CD8-positive, alpha-beta memory T cell (primary cell): ENCODE measurements around the gene STAC2. TPM values are rescaled to one million over a fixed set of nuclear protein-coding genes. Genes with fewer than 3 reads are reported as not detected.
A peak's percentile ranks its signal among the peaks of the same experiment; 100 is the strongest.
"Not testable (repeated sequence)": the region's sequence is repeated elsewhere in the genome, so short reads cannot be mapped to it uniquely, and the experiment has no call there.

Source experiments
- CTCF ChIA-PET: fragments of 350-600 bp; sonication (Branson Sonifier 250); formaldehyde crosslinking; loops from one replicate; lab custom pipeline; 2021; ENCODE audit warnings: antibody characterized with exemption; lab: Charles Lee
- POLR2A ChIA-PET: fragments of 350-600 bp; sonication (Branson Sonifier 250); formaldehyde crosslinking; loops from one replicate; lab custom pipeline; 2021; ENCODE audit warnings: antibody characterized with exemption; lab: Charles Lee
- DNase-seq, 5 donors: peaks; one replicate each; pipeline versions ENCODE4 v3.0.0 to v3.0.0-alpha.2; 2020 to 2022; ENCODE audit warnings: mixed read lengths in 1 of 5
- H3K27ac ChIP-seq: one replicate; pipeline ENCODE4 v1.7.0; 2013; ENCODE audit warnings: low read depth, mild to moderate bottlenecking, low read length, moderate library complexity
- H3K27me3 ChIP-seq: 2 replicates; pipeline ENCODE4 v1.7.0; 2013; ENCODE audit warnings: low read length, mild to moderate bottlenecking; ENCODE audit not compliant: insufficient read depth, poor library complexity, severe bottlenecking
- H3K36me3 ChIP-seq: 2 replicates; pipeline ENCODE4 v1.7.0; 2013; ENCODE audit warnings: mild to moderate bottlenecking, low read length, moderate library complexity; ENCODE audit not compliant: insufficient read depth
- H3K4me1 ChIP-seq: 2 replicates; pipeline ENCODE4 v1.7.0; 2013; ENCODE audit warnings: mild to moderate bottlenecking, low read length, moderate library complexity; ENCODE audit not compliant: insufficient read depth
- H3K4me3 ChIP-seq: 2 replicates; pipeline ENCODE4 v1.7.0; 2013; ENCODE audit warnings: mild to moderate bottlenecking, low read length
- H3K9me3 ChIP-seq: 2 replicates; pipeline ENCODE4 v1.7.0; 2013; ENCODE audit warnings: mild to moderate bottlenecking, low read length
- H3K27ac Mint-ChIP-seq, 8 donors: one replicate each; pipeline ENCODE4 v1.8.0; 2020 to 2021; ENCODE audit warnings: mixed read lengths in 8 of 8, mild to moderate bottlenecking in 6 of 8, inconsistent platforms in 3 of 8, moderate library complexity in 3 of 8
- H3K27me3 Mint-ChIP-seq, 2 donors: one replicate each; pipeline ENCODE4 v1.8.0; 2020 to 2021; ENCODE audit warnings: mixed read lengths in 2 of 2, mild to moderate bottlenecking in 1 of 2, moderate library complexity in 1 of 2
- H3K36me3 Mint-ChIP-seq, 3 donors: one replicate each; pipeline ENCODE4 v1.8.0; 2020 to 2021; ENCODE audit warnings: mixed read lengths in 3 of 3, inconsistent platforms in 1 of 3, mild to moderate bottlenecking in 1 of 3
- H3K4me1 Mint-ChIP-seq, 3 donors: one replicate each; pipeline ENCODE4 v1.8.0; 2020 to 2021; ENCODE audit warnings: mixed read lengths in 3 of 3, inconsistent platforms in 1 of 3, mild to moderate bottlenecking in 1 of 3
- H3K4me3 Mint-ChIP-seq, 7 donors: one replicate each; pipeline ENCODE4 v1.8.0; 2020 to 2021; ENCODE audit warnings: mixed read lengths in 7 of 7, mild to moderate bottlenecking in 6 of 7, moderate library complexity in 4 of 7, inconsistent platforms in 2 of 7
- H3K9me3 Mint-ChIP-seq, 5 donors: one replicate each; pipeline ENCODE4 v1.8.0; 2020 to 2022; ENCODE audit warnings: mixed read lengths in 5 of 5, mild to moderate bottlenecking in 3 of 5, moderate library complexity in 2 of 5, inconsistent platforms in 1 of 5
- polyA plus RNA-seq: library from polyadenylated mRNA; unstranded; fragments of 300-500 nt; fragmentation: Illumina TruSeq; gene quantifications from one replicate; pipeline ENCODE4 v1.2.3, GENCODE V29; 2021
- total RNA-seq, 2 experiments: library from RNA; stranded (reverse); gene quantifications; one replicate each; pipeline ENCODE4 v1.2.3, GENCODE V29; 2021

Gene STAC2
- total and polyA plus RNA-seq, 3 experiments from 2014 or later = not detected

DNA sequence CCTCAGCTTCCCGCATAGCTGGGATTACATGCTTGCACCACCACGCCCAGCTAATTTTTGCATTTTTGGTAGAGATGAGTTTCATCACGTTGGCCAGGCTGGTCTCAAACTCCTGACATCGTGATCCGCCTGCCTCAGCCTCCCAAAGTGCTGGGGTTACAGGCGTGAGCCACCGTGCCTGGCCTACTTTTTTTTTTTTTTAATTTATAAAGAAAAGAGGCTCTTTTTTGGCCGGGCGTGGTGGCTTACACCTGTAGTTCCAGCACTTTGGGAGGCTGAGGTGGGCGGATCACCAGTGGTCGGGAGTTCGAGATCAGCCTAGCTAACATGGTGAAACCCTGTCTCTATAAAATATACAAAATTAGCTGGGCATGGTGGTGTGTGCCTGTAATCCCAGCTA lies 24.3 kb upstream of the STAC2 start:
- POLR2A ChIA-PET, H3K27ac ChIP-seq, H3K4me1 Mint-ChIP-seq, H3K27me3 Mint-ChIP-seq, H3K9me3 Mint-ChIP-seq, H3K4me1 ChIP-seq, H3K9me3 ChIP-seq, DNase-seq, H3K4me3 Mint-ChIP-seq, H3K4me3 ChIP-seq, H3K27me3 ChIP-seq, H3K27ac Mint-ChIP-seq: not testable (repeated sequence)
- peaks cover 14% of the 10 kb centered on the region for H3K36me3 ChIP-seq
- peaks cover 0 to 31% (median 16%) of the 10 kb centered on the region in 3 donors for H3K36me3 Mint-ChIP-seq
- CTCF ChIA-PET = interaction anchor here (0.7 to 1.6 kb wide), 2 partner anchors 41 to 663 kb away, joined by 3 to 4 read pairs; no protein-coding TSS in a partner anchor

DNA sequence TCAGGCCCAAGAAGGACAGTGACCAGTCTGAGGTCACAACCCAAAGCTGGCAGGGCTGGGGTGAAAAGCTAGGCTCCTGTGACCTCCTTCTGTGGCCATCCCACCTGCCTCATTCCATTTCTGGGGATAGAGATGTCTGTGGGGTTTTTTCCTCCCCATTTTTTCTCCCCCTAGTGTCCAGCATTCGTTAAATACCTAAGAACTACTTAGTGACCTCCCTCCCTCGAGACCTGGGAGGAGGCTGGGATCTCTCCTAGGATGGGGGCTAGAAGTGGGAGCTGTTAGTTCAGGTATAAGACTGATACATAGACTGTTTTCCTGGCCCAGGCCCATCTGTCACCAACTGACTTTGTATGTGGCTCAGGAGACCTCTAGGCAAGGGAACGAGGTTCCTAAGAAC lies 20.5 kb upstream of the STAC2 start:
- CTCF ChIA-PET = interaction anchor here (1.2 to 13.4 kb wide), 5 partner anchors 15 to 459 kb away, joined by 3 to 272 read pairs (median 29); no protein-coding TSS in a partner anchor
- H3K27ac Mint-ChIP-seq = peak overlapping the region in 2 of 8 donors; percentile 6 to 66
- DNase-seq = no peak
- H3K36me3 ChIP-seq = no peaks in the 10 kb centered on the region
- H3K27ac ChIP-seq = no peak overlapping the region
- no peak overlapping the region for H3K4me3 ChIP-seq
- POLR2A ChIA-PET = interaction anchor here (0.5 to 1.0 kb wide), 2 partner anchors 46 to 54 kb away, joined by 3 to 5 read pairs; partner anchors contain the start of gene RPL19
- H3K27me3 ChIP-seq = no peaks in the 10 kb centered on the region
- H3K4me3 Mint-ChIP-seq = no peak overlapping the region
- peaks cover 0 to 2% (median 0%) of the 10 kb centered on the region in 3 donors for H3K36me3 Mint-ChIP-seq
- no peaks in the 10 kb centered on the region for H3K9me3 Mint-ChIP-seq
- no peaks in the 10 kb centered on the region for H3K9me3 ChIP-seq
- H3K4me1 ChIP-seq = peaks cover 8% of the 10 kb centered on the region
- peaks cover 2 to 7% of the 10 kb centered on the region in 2 donors for H3K27me3 Mint-ChIP-seq
- H3K4me1 Mint-ChIP-seq = peaks cover 7 to 12% (median 8%) of the 10 kb centered on the region in 3 donors

DNA sequence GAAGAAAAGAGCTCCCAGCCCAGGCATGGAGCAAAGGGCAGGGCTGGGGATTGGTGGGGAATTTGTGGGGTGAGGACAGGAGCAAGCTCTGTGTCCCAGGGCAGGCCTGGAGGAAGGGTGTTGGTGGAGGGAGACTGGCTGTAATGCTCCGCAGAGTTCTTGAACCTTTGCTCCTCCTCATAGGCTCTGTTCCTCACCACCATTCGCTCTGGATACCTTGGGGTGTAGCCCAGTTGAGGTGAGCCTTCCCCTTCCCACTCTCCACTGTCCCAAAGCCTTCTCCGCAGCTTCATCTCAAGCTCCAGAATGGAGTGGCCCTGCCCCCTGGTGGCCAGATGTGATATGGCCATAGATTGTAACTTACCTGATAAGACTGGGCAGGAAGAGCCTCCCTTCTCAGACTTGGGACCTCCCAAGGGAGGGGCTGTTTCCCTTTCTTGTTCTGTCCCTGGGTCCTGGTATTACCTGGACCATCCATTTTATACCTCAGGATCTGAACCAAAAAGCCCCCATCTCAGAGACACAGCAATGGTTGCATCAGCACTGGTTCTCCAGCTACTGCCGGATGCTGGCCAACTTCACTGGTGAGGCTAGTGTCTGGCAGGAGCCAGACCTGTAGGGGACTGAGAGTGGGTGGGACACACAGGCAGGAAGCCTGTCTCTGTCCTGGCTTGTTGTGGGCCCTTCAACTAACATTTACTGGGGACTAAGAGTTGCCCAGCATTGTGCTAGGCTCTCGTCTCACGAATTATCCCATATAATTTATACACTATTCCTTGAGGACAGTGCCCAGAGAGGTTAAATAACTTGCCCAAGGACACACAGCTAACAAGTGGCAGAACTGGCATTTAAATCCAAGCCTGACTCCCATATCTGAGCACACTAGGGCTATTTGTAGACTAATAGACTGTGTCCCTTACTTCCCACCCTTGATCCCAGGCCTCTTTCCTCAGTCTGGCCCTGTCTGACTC lies 19.1 kb upstream of the STAC2 start:
- ChIA-PET POLR2A (interaction anchor here (0.5 to 2.2 kb wide), 7 partner anchors 9 to 80 kb away, joined by 3 to 17 read pairs (median 4); partner anchors contain the start of genes CACNB1 and RPL19), CTCF (interaction anchor here (0.5 to 13.4 kb wide), 27 partner anchors 9 to 1538 kb away, joined by 3 to 272 read pairs (median 4); partner anchors contain the start of genes ARL5C, PLXDC1, RPL19 and STAC2)
- peak; percentile 72 to 88 (median 81) for DNase-seq
- H3K27me3 ChIP-seq = no peaks in the 10 kb centered on the region
- Mint-ChIP-seq H3K27me3 (peaks cover 2 to 7% of the 10 kb centered on the region in 2 donors), H3K4me3 (peak overlapping the region in 4 of 7 donors; percentile 41 to 55 (median 46)), H3K9me3 (no peaks in the 10 kb centered on the region), H3K36me3 (peaks cover 0 to 2% (median 0%) of the 10 kb centered on the region in 3 donors), H3K27ac (peak overlapping the region in 7 of 8 donors; percentile 38 to 90 (median 54)), H3K4me1 (peaks cover 9 to 14% (median 11%) of the 10 kb centered on the region in 3 donors)
- H3K4me3 ChIP-seq = no peak overlapping the region
- H3K27ac ChIP-seq = no peak overlapping the region
- no peaks in the 10 kb centered on the region for H3K9me3 ChIP-seq
- H3K36me3 ChIP-seq = no peaks in the 10 kb centered on the region
- H3K4me1 ChIP-seq = peaks cover 9% of the 10 kb centered on the region

DNA sequence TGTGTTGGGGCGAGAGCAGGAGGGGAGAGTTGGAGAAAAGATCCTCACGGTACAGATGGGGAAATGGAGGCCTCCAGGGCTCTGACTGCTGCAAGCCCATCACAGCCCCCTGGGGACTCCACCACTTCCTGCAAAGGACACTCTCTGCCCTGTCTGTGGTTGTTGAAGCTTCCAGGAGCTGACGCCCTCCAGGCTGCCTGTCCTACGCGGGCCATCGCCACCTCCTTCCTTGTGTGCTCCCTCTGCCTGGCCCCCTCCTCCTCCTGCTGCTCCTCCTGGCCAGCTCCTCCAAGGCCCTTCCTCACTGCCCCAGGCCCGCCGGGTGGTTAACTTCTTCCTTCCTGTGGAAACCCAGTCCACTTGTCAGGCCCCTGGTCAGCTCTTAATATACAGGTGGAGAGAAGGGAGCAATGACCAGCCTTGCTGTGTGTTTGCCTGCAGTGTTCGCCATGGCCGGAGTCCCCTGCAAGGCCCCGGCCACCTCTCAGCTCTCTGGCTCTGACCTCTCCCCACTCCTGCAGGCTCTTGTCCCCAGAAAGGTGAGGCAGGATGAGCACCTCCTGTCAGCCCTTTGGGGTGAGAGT lies 18.4 kb upstream of the STAC2 start:
- Histone ChIP-seq H3K4me1 (peaks cover 16% of the 10 kb centered on the region), H3K9me3 (no peaks in the 10 kb centered on the region), H3K4me3 (no peak overlapping the region), H3K27me3 (no peaks in the 10 kb centered on the region), H3K36me3 (no peaks in the 10 kb centered on the region), H3K27ac (no peak overlapping the region)
- ChIA-PET POLR2A (interaction anchor here (0.5 to 2.2 kb wide), 6 partner anchors 9 to 79 kb away, joined by 3 to 17 read pairs (median 4); partner anchors contain the start of genes CACNB1 and RPL19), CTCF (interaction anchor here (0.7 to 13.4 kb wide), 26 partner anchors 9 to 457 kb away, joined by 3 to 272 read pairs (median 4); partner anchors contain the start of genes ARL5C, PLXDC1, RPL19 and STAC2)
- Mint-ChIP-seq H3K27ac (peak overlapping the region in 4 of 8 donors; percentile 7 to 77 (median 64)), H3K9me3 (no peaks in the 10 kb centered on the region), H3K4me1 (peaks cover 16 to 22% (median 19%) of the 10 kb centered on the region in 3 donors), H3K4me3 (no peak overlapping the region), H3K27me3 (peaks cover 2 to 7% of the 10 kb centered on the region in 2 donors), H3K36me3 (no peaks in the 10 kb centered on the region)
- DNase-seq = no peak

DNA sequence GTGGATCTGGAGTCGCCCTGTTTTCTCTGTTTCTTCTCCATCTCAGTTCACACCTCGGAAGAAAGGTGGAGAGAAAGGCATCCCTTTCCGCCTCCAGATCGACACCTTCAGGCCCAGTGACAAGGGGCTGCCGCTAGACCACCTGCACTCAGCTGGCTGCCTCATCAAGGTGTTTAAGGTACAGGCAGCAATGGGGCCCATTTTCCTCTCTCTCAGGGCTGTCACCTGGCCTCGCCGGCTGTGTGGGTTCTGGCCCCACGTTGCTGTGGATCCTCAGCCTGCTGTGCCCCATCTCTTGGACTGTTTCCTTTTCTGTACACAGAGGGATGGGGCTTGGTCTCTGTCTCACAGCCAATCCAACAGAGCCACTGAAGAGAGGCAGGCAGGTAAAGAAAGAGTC lies 17.4 kb upstream of the STAC2 start:
- H3K36me3 ChIP-seq = no peaks in the 10 kb centered on the region
- no peaks in the 10 kb centered on the region for H3K9me3 Mint-ChIP-seq
- DNase-seq = no peak
- H3K4me1 Mint-ChIP-seq = peaks cover 24 to 32% (median 28%) of the 10 kb centered on the region in 3 donors
- no peak overlapping the region for H3K4me3 Mint-ChIP-seq
- no peaks in the 10 kb centered on the region for H3K36me3 Mint-ChIP-seq
- ChIA-PET POLR2A (no interaction called here), CTCF (interaction anchor here (1.4 to 13.4 kb wide), 4 partner anchors 12 to 259 kb away, joined by 5 to 272 read pairs (median 33); no protein-coding TSS in a partner anchor)
- H3K27ac Mint-ChIP-seq = peak overlapping the region in 1 of 8 donors; percentile 12
- H3K27ac ChIP-seq = no peak overlapping the region
- H3K27me3 Mint-ChIP-seq = peaks cover 2 to 7% of the 10 kb centered on the region in 2 donors
- H3K9me3 ChIP-seq = no peaks in the 10 kb centered on the region
- no peak overlapping the region for H3K4me3 ChIP-seq
- peaks cover 23% of the 10 kb centered on the region for H3K4me1 ChIP-seq
- no peaks in the 10 kb centered on the region for H3K27me3 ChIP-seq

DNA sequence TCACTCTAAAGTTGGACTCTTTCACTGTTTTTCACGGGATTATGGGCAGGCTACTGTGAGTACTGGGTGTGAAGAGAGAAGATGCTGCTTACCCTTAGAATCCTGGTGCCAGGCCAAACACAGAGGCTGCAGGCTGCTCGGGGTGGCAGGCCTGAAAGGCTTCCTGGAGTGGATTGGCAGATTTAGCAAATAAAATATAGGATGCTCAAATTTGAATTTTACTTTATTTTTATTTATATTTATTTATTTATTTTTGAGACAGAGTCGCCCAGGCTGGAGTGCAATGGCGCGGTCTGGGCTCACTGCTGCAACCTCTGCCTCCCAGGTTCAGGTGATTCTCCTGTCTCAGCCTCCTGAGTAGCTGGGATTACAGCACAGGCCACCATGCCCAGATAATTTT lies 14.9 kb upstream of the STAC2 start:
- POLR2A ChIA-PET = no interaction called here
- Histone ChIP-seq H3K36me3 (no peaks in the 10 kb centered on the region), H3K4me3 (no peak overlapping the region), H3K27me3 (no peaks in the 10 kb centered on the region), H3K4me1 (peaks cover 45% of the 10 kb centered on the region), H3K27ac (no peak overlapping the region), H3K9me3 (no peaks in the 10 kb centered on the region)
- Mint-ChIP-seq H3K27ac (peak overlapping the region in 1 of 8 donors; percentile 12), H3K4me3 (no peak overlapping the region), H3K36me3 (no peaks in the 10 kb centered on the region), H3K9me3 (no peaks in the 10 kb centered on the region), H3K27me3 (peaks cover 2 to 7% of the 10 kb centered on the region in 2 donors), H3K4me1 (peaks cover 30 to 45% (median 38%) of the 10 kb centered on the region in 3 donors)
- CTCF ChIA-PET = interaction anchor here (0.7 to 13.4 kb wide), 8 partner anchors 9 to 333 kb away, joined by 3 to 272 read pairs (median 14); partner anchors contain the start of genes PLXDC1 and RPL19
- no peak for DNase-seq

DNA sequence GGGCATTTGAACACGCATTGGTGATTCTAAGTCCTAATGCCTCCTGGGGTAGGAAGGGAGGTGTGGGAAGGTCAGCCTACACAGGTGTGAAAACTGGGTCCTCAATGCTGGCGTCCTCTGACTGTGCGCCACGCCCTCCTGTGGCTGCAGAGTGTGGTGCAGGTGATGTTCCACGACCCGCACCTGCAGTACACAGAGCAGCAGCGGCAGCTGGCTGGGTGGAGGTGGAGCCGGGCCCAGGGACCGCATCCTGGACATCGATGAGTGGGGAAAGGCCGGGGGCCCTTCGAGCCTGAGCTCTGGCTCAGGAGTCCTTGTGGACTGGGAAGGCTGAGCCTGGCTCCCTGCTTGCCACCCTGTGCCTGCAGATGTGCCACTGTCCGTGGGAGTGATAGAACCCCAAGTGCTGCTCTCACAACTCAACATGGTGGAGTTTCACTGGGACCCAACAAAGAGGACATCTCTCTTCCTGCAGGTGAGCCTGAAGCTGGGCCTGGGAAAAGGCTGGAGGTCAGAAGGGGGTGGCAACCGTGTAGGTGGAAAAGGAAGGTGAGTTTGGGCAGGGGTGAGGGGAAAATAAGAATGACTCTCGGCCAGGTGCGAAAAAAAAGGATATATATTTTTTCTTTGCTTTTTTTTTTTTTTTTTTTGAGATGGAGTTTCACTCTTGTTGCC lies 14.0 kb upstream of the STAC2 start:
- H3K4me3 Mint-ChIP-seq = peak overlapping the region in 6 of 7 donors; percentile 10 to 70 (median 58)
- ChIA-PET POLR2A (interaction anchor here (1.6 kb wide), 1 partner anchor 14 kb away, joined by 3 read pairs; the partner anchor contains the start of gene STAC2), CTCF (interaction anchor here (0.7 to 13.4 kb wide), 12 partner anchors 8 to 332 kb away, joined by 3 to 272 read pairs (median 8); partner anchors contain the start of genes ARL5C and RPL19)
- peaks cover 2 to 6% of the 10 kb centered on the region in 2 donors for H3K27me3 Mint-ChIP-seq
- DNase-seq = peak; percentile 48 to 77 (median 65)
- H3K9me3 ChIP-seq = no peaks in the 10 kb centered on the region
- H3K9me3 Mint-ChIP-seq = no peaks in the 10 kb centered on the region
- peaks cover 31 to 46% (median 40%) of the 10 kb centered on the region in 3 donors for H3K4me1 Mint-ChIP-seq
- no peaks in the 10 kb centered on the region for H3K36me3 ChIP-seq
- no peaks in the 10 kb centered on the region for H3K36me3 Mint-ChIP-seq
- H3K27ac ChIP-seq = no peak overlapping the region
- H3K27me3 ChIP-seq = no peaks in the 10 kb centered on the region
- no peak overlapping the region for H3K4me3 ChIP-seq
- peaks cover 48% of the 10 kb centered on the region for H3K4me1 ChIP-seq
- H3K27ac Mint-ChIP-seq = peak overlapping the region; percentile 41 to 97 (median 86)
